Endothelial cell of umbilical vein (primary cell): ENCODE results near the gene CBLB. TPM values are rescaled to one million over a fixed set of nuclear protein-coding genes. Genes with fewer than 3 reads are reported as not detected.

Source experiments
- BruUV-seq: library from RNA; stranded (reverse); fragments of 400-500 nt; replicated peaks from 2 replicates; lab custom pipeline; 2021; lab: Mats Ljungman, UMichigan
- CTCF ChIA-PET: fragments of 300-600, 350-600 bp; sonication (Branson Sonifier 250); formaldehyde crosslinking; loops from one replicate; lab custom pipeline; 2021; ENCODE audit warnings: antibody characterized with exemption, inconsistent platforms; lab: Charles Lee
- POLR2A ChIA-PET: fragments of 300-600, 350-600 bp; sonication (Branson Sonifier 250); formaldehyde crosslinking; loops from one replicate; lab custom pipeline; 2021; ENCODE audit warnings: antibody characterized with exemption, inconsistent platforms; lab: Charles Lee
- DNase-seq: peaks from one replicate; pipeline ENCODE4 v3.0.0-alpha.2; 2011; ENCODE audit warnings: low read depth, low spot score
- FAIRE-seq: peaks from 2 replicates; lab custom pipeline; 2011; peaks lifted over from hg19 to GRCh38; lab: Jason Lieb, UNC
- H2AFZ ChIP-seq: 2 replicates; pipeline ENCODE4 v1.6.0; 2012; ENCODE audit warnings: low read depth, low read length, control low read depth, inconsistent platforms
- H3K27ac ChIP-seq: 2 replicates; pipeline ENCODE4 v1.5.1; 2011; ENCODE audit warnings: low read depth, mild to moderate bottlenecking, control low read depth, low read length, moderate library complexity; ENCODE audit not compliant: insufficient read depth
- H3K27me3 ChIP-seq, 2 experiments: 2 replicates each; pipeline versions ENCODE4 v1.6.0 to v1.6.1; 2011; ENCODE audit warnings: low read length in 2 of 2, mixed read lengths in 1 of 2; ENCODE audit not compliant: control insufficient read depth in 2 of 2, insufficient read depth in 2 of 2
- H3K36me3 ChIP-seq, 2 experiments: 2 replicates in 1 of 2; 3 replicates in 1 of 2; pipeline ENCODE4 v1.5.1; 2011; ENCODE audit warnings: low read length in 2 of 2, mild to moderate bottlenecking in 1 of 2, moderate library complexity in 1 of 2; ENCODE audit not compliant: control insufficient read depth in 2 of 2, insufficient read depth in 2 of 2; ENCODE audit errors: extremely low read depth in 1 of 2
- H3K4me1 ChIP-seq: 3 replicates; pipeline ENCODE4 v1.5.1; 2011; ENCODE audit warnings: mild to moderate bottlenecking, low read length; ENCODE audit not compliant: control insufficient read depth, insufficient read depth; ENCODE audit errors: extremely low read depth
- H3K4me2 ChIP-seq: 2 replicates; pipeline ENCODE4 v1.6.1; 2011; ENCODE audit warnings: low read length, control low read depth, mixed read lengths; ENCODE audit not compliant: insufficient read depth
- H3K4me3 ChIP-seq, 3 experiments: fragments of 200-600 bp in 1 of 3; sonication (generic), shearing (Covaris generic) in 1 of 3; replicated peaks in 1 of 3; 2 replicates each; pipeline ENCODE4 v1.5.1; 2011 to 2016; ENCODE audit warnings: control low read depth in 3 of 3, low read length in 3 of 3, mild to moderate bottlenecking in 2 of 3, inconsistent platforms in 1 of 3, low read depth in 1 of 3, moderate library complexity in 1 of 3; ENCODE audit not compliant: insufficient read depth in 1 of 3
- H3K79me2 ChIP-seq: 2 replicates; pipeline ENCODE4 v1.6.0; 2012; ENCODE audit warnings: low read length, inconsistent platforms; ENCODE audit not compliant: control insufficient read depth, insufficient read depth
- H3K9ac ChIP-seq: replicated peaks from 2 replicates; pipeline ENCODE3; 2011; ENCODE audit warnings: low read length, control low read depth; ENCODE audit not compliant: insufficient read depth; ENCODE audit errors: extremely low read depth
- H3K9me1 ChIP-seq: replicated peaks from 3 replicates; pipeline ENCODE4 v1.6.0; 2011; ENCODE audit warnings: mild to moderate bottlenecking, low read length; ENCODE audit not compliant: control insufficient read depth, insufficient read depth; ENCODE audit errors: extremely low read depth
- H3K9me3 ChIP-seq: replicated peaks from 2 replicates; pipeline ENCODE4 v1.5.1; 2012; ENCODE audit warnings: low read length, inconsistent platforms; ENCODE audit not compliant: control insufficient read depth, insufficient read depth
- H4K20me1 ChIP-seq: replicated peaks from 2 replicates; pipeline ENCODE3; 2011; ENCODE audit warnings: mild to moderate bottlenecking, low read length; ENCODE audit not compliant: control insufficient read depth, insufficient read depth; ENCODE audit errors: extremely low read depth
- EZH2 ChIP-seq: IDR thresholded peaks from 2 replicates; pipeline ENCODE4 v1.6.1; 2012; ENCODE audit warnings: borderline replicate concordance, low read depth, mild to moderate bottlenecking, moderate library complexity, low read length, inconsistent platforms; ENCODE audit not compliant: severe bottlenecking
- FOS ChIP-seq: IDR thresholded peaks from 2 replicates; pipeline ENCODE4 v1.6.1; 2011; ENCODE audit warnings: mild to moderate bottlenecking, low read length, moderate library complexity, borderline replicate concordance; ENCODE audit not compliant: insufficient read depth
- JUN ChIP-seq: IDR thresholded peaks from 2 replicates; pipeline ENCODE4 v1.6.1; 2011; ENCODE audit warnings: borderline replicate concordance, low read depth; ENCODE audit not compliant: insufficient read length, insufficient read depth
- POLR2AphosphoS5 ChIP-seq: IDR thresholded peaks from 2 replicates; pipeline ENCODE4 v1.6.1; 2012; ENCODE audit warnings: low read depth, mild to moderate bottlenecking, control low read depth, low read length, moderate library complexity; ENCODE audit not compliant: insufficient read depth
- dilution Hi-C: fragments of 300-500 bp; cut with MboI; formaldehyde crosslinking; loops from one replicate; pipeline ENCODE4 v1.15.0; 2019; ENCODE audit warnings: low sequenced_read_pairs; ENCODE audit not compliant: extremely low pct_ligation_motif_present
- intact Hi-C: fragments of 100-400 bp; cut with micrococcal nuclease; formaldehyde crosslinking; loops from one replicate; pipeline ENCODE4 v1.10.0; 2022
- polyA plus RNA-seq, 4 experiments: library from polyadenylated mRNA; depleted of rRNA in 3 of 4; stranded (reverse) in 3 of 4; unstranded in 1 of 4; fragments of >200 nt; gene quantifications; 2 replicates each; pipeline versions ENCODE4 v1.2.1 to v1.2.3, GENCODE V29; 2011 to 2012; ENCODE audit warnings: missing spikeins in 1 of 4
- total RNA-seq: library from RNA; stranded (reverse); gene quantifications from 2 replicates; pipeline ENCODE4 v1.2.3, GENCODE V29; 2021
- TF ChIP-seq, protein P1 (sequence below): IDR thresholded peaks from 2 replicates; pipeline ENCODE4 v1.6.1; 2011; ENCODE audit not compliant: insufficient read depth, insufficient read length

CBLB gene
- total and polyA plus RNA-seq, 2 donors (not counting 3 experiments of a cell fraction or from before 2014, with no cell fraction given) = 17.8 to 39.6 TPM

- no peaks in the 10 kb centered on the region for H3K9me3 ChIP-seq
- no peaks in the 10 kb centered on the region for H3K27me3 ChIP-seq
- POLR2A ChIA-PET = no interaction called here
- no peaks in the 10 kb centered on the region for H4K20me1 ChIP-seq
- CTCF ChIA-PET = no interaction called here
- dilution Hi-C loops = no loop called here
- FAIRE-seq = no peak
- H3K4me1 ChIP-seq = no peaks in the 10 kb centered on the region
- H2AFZ ChIP-seq = no peak overlapping the region
- peak; percentile 15 for DNase-seq
- TF ChIP-seq JUN = peak; percentile 14
- peak; percentile 77 for TF ChIP-seq FOS
- TF ChIP-seq POLR2AphosphoS5 = peak; percentile 25
- no peak for TF ChIP-seq EZH2
- H3K79me2 ChIP-seq = no peaks in the 10 kb centered on the region
- H3K9me1 ChIP-seq = no peaks in the 10 kb centered on the region
- H3K9ac ChIP-seq = no peak overlapping the region
- intact Hi-C loops = no loop called here
- H3K4me3 ChIP-seq = no peak overlapping the region
- H3K36me3 ChIP-seq = no peaks in the 10 kb centered on the region
- BruUV-seq = no TSS peak
- no peak overlapping the region for H3K4me2 ChIP-seq
- H3K27ac ChIP-seq = no peak overlapping the region
Observed at GRCh38 chr3:105915524-105915923, 46.7 kb upstream of the CBLB start.

- Histone ChIP-seq H2AFZ (no peak overlapping the region), H4K20me1 (no peaks in the 10 kb centered on the region), H3K27ac (no peak overlapping the region), H3K4me2 (no peak overlapping the region), H3K79me2 (no peaks in the 10 kb centered on the region), H3K9me1 (no peaks in the 10 kb centered on the region), H3K27me3 (no peaks in the 10 kb centered on the region), H3K36me3 (no peaks in the 10 kb centered on the region), H3K4me1 (no peaks in the 10 kb centered on the region), H3K4me3 (no peak overlapping the region), H3K9ac (no peak overlapping the region), H3K9me3 (no peaks in the 10 kb centered on the region)
- intact Hi-C loops = no loop called here
- DNase-seq (no peak), FAIRE-seq (no peak)
- POLR2A ChIA-PET = no interaction called here
- no TSS peak for BruUV-seq
- dilution Hi-C loops = no loop called here
- TF ChIP-seq, protein P1, sequence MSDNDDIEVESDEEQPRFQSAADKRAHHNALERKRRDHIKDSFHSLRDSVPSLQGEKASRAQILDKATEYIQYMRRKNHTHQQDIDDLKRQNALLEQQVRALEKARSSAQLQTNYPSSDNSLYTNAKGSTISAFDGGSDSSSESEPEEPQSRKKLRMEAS = no peak
- CTCF ChIA-PET = no interaction called here
Observed at GRCh38 chr3:105913616-105914015, 44.8 kb upstream of the CBLB start.
